ENCODE results near the gene MCTP2.

DNA sequence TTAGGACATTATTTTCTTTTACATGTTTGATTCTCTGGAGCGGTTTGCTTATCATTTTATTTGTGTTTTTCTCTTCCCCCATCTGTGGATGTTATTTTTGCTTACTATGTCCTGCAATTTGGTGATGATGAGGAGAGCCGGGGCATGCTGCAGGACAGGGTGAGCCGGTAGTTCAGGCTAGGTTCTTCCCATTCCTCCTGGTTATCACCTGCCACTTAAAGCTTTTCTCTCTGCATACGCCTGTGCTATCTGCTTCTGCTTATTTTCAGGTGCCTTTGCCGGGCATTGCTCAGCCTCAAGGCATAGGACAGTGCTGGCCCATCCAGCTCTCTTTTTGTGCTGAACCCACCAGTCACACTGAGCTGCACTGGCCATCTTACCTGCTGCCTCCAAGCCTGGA lies 85.8 kb downstream of the MCTP2 start:
- TF ChIP-seq, protein P1, sequence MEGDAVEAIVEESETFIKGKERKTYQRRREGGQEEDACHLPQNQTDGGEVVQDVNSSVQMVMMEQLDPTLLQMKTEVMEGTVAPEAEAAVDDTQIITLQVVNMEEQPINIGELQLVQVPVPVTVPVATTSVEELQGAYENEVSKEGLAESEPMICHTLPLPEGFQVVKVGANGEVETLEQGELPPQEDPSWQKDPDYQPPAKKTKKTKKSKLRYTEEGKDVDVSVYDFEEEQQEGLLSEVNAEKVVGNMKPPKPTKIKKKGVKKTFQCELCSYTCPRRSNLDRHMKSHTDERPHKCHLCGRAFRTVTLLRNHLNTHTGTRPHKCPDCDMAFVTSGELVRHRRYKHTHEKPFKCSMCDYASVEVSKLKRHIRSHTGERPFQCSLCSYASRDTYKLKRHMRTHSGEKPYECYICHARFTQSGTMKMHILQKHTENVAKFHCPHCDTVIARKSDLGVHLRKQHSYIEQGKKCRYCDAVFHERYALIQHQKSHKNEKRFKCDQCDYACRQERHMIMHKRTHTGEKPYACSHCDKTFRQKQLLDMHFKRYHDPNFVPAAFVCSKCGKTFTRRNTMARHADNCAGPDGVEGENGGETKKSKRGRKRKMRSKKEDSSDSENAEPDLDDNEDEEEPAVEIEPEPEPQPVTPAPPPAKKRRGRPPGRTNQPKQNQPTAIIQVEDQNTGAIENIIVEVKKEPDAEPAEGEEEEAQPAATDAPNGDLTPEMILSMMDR (IDR thresholded peaks at IDR 0.05), result no peak
- no peak for TF ChIP-seq POLR2A (IDR thresholded peaks at IDR 0.05)
